K562 (cell line): ENCODE data around the gene CTDSP1. TPM values are rescaled to one million over a fixed set of nuclear protein-coding genes. Genes with fewer than 3 reads are reported as not detected.

Experiments
- ATAC-seq: fragments of 200-7000 bp; cut with Tn5 transposase; 3 replicates; pipeline ENCODE4 v1.9.1; 2020; ENCODE audit warnings: moderate library complexity
- Bru-seq: library from RNA; stranded (reverse); fragments of 400-500 nt; gene quantifications from one replicate; lab custom pipeline; 2021; lab: Mats Ljungman, UMichigan
- BruChase-seq, 2 experiments: library from RNA; stranded (reverse); fragments of 400-500 nt; gene quantifications; one replicate each; lab custom pipeline; 2021; lab: Mats Ljungman, UMichigan
- BruUV-seq: library from RNA; stranded (reverse); fragments of 400-500 nt; replicated peaks from 2 replicates; lab custom pipeline; 2021; lab: Mats Ljungman, UMichigan
- CTCF ChIA-PET: fragments of 300-600 bp; formaldehyde crosslinking; extraction: SDS; loops from one replicate; lab custom pipeline; 2021; ENCODE audit warnings: low intra/inter-chr PET ratio; lab: Yijun Ruan, JAX
- POLR2A ChIA-PET: fragments of 300-600, 350-650 bp; sonication (Branson Sonifier 250); formaldehyde crosslinking; extraction: SDS; loops from one replicate; lab custom pipeline; 2021; ENCODE audit warnings: antibody characterized with exemption, inconsistent platforms; lab: Yijun Ruan, JAX
- DNase-seq, 4 experiments: peaks; one replicate each; pipeline versions ENCODE4 v3.0.0 to v3.0.0-alpha.2; 2011 to 2018; ENCODE audit warnings: low spot score in 3 of 4, mixed read lengths in 3 of 4; ENCODE audit errors: extremely low read depth in 1 of 4
- FAIRE-seq: peaks from 2 replicates; lab custom pipeline; 2011; peaks lifted over from hg19 to GRCh38; lab: Jason Lieb, UNC
- H2AFZ ChIP-seq: 2 replicates; pipeline ENCODE4 v1.6.0; 2011; ENCODE audit warnings: low read depth, low read length, control low read depth, inconsistent platforms
- H3K27ac ChIP-seq: fragments of 200-600 bp; 3 replicates; pipeline ENCODE4 v1.8.0; 2011; ENCODE audit warnings: low read depth, mild to moderate bottlenecking, control low read depth, inconsistent platforms, low read length, moderate library complexity, mixed read lengths; ENCODE audit errors: extremely low read depth
- H3K27me3 ChIP-seq, 2 experiments: fragments of 300-600 bp in 1 of 2; 2 replicates in 1 of 2; 3 replicates in 1 of 2; pipeline versions ENCODE4 v1.6.0 to v1.8.0; 2011; ENCODE audit warnings: inconsistent platforms in 2 of 2, low read length in 2 of 2, mild to moderate bottlenecking in 1 of 2, mixed read lengths in 1 of 2, moderate library complexity in 1 of 2; ENCODE audit not compliant: control insufficient read depth in 2 of 2, insufficient read depth in 2 of 2
- H3K36me3 ChIP-seq: fragments of 300-600 bp; 3 replicates; pipeline ENCODE4 v1.8.0; 2011; ENCODE audit warnings: mild to moderate bottlenecking, low read length, inconsistent platforms; ENCODE audit not compliant: control insufficient read depth, insufficient read depth
- H3K4me1 ChIP-seq, 2 experiments: fragments of 200-600 bp in 1 of 2; replicated peaks in 1 of 2; 2 replicates in 1 of 2; 3 replicates in 1 of 2; pipeline versions ENCODE4 v1.5.1 to v1.8.0; 2011; ENCODE audit warnings: inconsistent platforms in 2 of 2, low read length in 2 of 2, mild to moderate bottlenecking in 1 of 2, mixed read lengths in 1 of 2, moderate library complexity in 1 of 2; ENCODE audit not compliant: control insufficient read depth in 2 of 2, insufficient read depth in 2 of 2
- H3K4me2 ChIP-seq: 2 replicates; pipeline ENCODE4 v1.6.1; 2011; ENCODE audit warnings: low read length, control low read depth, inconsistent platforms, mixed read lengths; ENCODE audit not compliant: insufficient read depth
- H3K4me3 ChIP-seq: fragments of 200-600 bp; sonication (generic), shearing (Covaris generic); 2 replicates; pipeline ENCODE4 v1.5.1; 2016; ENCODE audit warnings: control low read depth, inconsistent platforms
- H3K79me2 ChIP-seq: fragments of 200-600 bp; 3 replicates; pipeline ENCODE4 v1.8.0; 2011; ENCODE audit warnings: low read length, inconsistent platforms; ENCODE audit not compliant: control insufficient read depth, insufficient read depth
- H3K9ac ChIP-seq, 2 experiments: 2 replicates each; pipeline versions ENCODE4 v1.6.0 to v1.6.1; 2011; ENCODE audit warnings: low read depth in 2 of 2, low read length in 2 of 2, control low read depth in 1 of 2, inconsistent platforms in 1 of 2, mild to moderate bottlenecking in 1 of 2, mixed read lengths in 1 of 2; ENCODE audit not compliant: insufficient read depth in 1 of 2
- H3K9me1 ChIP-seq: one replicate; pipeline ENCODE4 v1.6.0; 2011; ENCODE audit warnings: inconsistent platforms, mild to moderate bottlenecking, low read length, moderate library complexity; ENCODE audit not compliant: control insufficient read depth, insufficient read depth
- H3K9me3 ChIP-seq: replicated peaks from 2 replicates; pipeline ENCODE4 v1.5.1; 2011; ENCODE audit warnings: low read depth, low read length, inconsistent platforms; ENCODE audit not compliant: control insufficient read depth, insufficient read depth
- H4K20me1 ChIP-seq: replicated peaks from 2 replicates; pipeline ENCODE4 v1.6.1; 2011; ENCODE audit warnings: low read length, inconsistent platforms, mixed read lengths; ENCODE audit not compliant: control insufficient read depth, insufficient read depth
- ASH1L ChIP-seq: fragments of 450-650 bp; IDR thresholded peaks from 2 replicates; pipeline ENCODE4 v1.6.1; 2018; ENCODE audit warnings: borderline replicate concordance, mild to moderate bottlenecking, low read depth; ENCODE audit not compliant: partially characterized antibody
- CC2D1A ChIP-seq: fragments of 450-650 bp; IDR thresholded peaks from 2 replicates; pipeline ENCODE4 v1.6.1; 2017; ENCODE audit warnings: mild to moderate bottlenecking
- CREBBP ChIP-seq: IDR thresholded peaks from one replicate; pipeline ENCODE4 v1.6.1; 2012; ENCODE audit warnings: low read depth, mild to moderate bottlenecking, control low read depth, inconsistent platforms, low read length
- DIDO1 ChIP-seq: fragments of 450-650 bp; IDR thresholded peaks from 2 replicates; pipeline ENCODE4 v1.6.1; 2016; ENCODE audit warnings: low read depth, missing biosample characterization, missing genetic modification characterization
- JUN ChIP-seq, 2 experiments: sonication (generic) in 1 of 2; formaldehyde crosslinking in 1 of 2; IDR thresholded peaks; 2 replicates each; pipeline versions ENCODE4 v1.6.1 to v1.8.0; 2012 to 2022; ENCODE audit warnings: borderline replicate concordance in 2 of 2, mild to moderate bottlenecking in 2 of 2, improper control_type of control experiment in 1 of 2, low read depth in 1 of 2, low read length in 1 of 2, missing genetic modification reagents in 1 of 2
- MAFF ChIP-seq: IDR thresholded peaks from 2 replicates; pipeline ENCODE4 v1.6.1; 2012; ENCODE audit warnings: low read length, improper control_type of control experiment
- NFRKB ChIP-seq: fragments of 450-650 bp; IDR thresholded peaks from 2 replicates; pipeline ENCODE4 v1.6.1; 2016; ENCODE audit warnings: low read depth
- SNRNP70 ChIP-seq: fragments of 200-400 bp; formaldehyde crosslinking; optimal IDR thresholded peaks from 2 replicates; pipeline ENCODE3; 2017; ENCODE audit warnings: low read depth, low read length
- THRAP3 ChIP-seq: fragments of 450-650 bp; IDR thresholded peaks from 2 replicates; pipeline ENCODE4 v1.6.1; 2016; ENCODE audit warnings: mild to moderate bottlenecking, inconsistent platforms, borderline replicate concordance
- ZBTB26 ChIP-seq: fragments of 450-650 bp; formaldehyde crosslinking; IDR thresholded peaks from 2 replicates; pipeline ENCODE4 v1.4.0; 2022; ENCODE audit warnings: missing genetic modification characterization
- ZNF282 ChIP-seq: sonication (generic); formaldehyde crosslinking; IDR thresholded peaks from 2 replicates; pipeline ENCODE4 v1.8.1; 2023; ENCODE audit warnings: missing genetic modification reagents
- ZNF512 ChIP-seq: IDR thresholded peaks from 2 replicates; pipeline ENCODE4 v1.6.1; 2016; ENCODE audit warnings: missing genetic modification characterization, missing compliant biosample characterization
- WGBS: fragments of 100-300 bp; shearing (Covaris generic); methylation state at CpG from one replicate; pipeline ENCODE4 v1.1.6; 2016; ENCODE audit warnings: low coverage, mixed read lengths; ENCODE audit not compliant: insufficient coverage; ENCODE audit errors: missing lambda C conversion rate; 5-methylcytosine and 5-hydroxymethylcytosine counted together
- in situ Hi-C: fragments of 300-500 bp; cut with MboI; formaldehyde crosslinking; loops from 4 replicates; pipeline ENCODE4 v1.15.0; 2018; ENCODE audit warnings: inconsistent platforms, mixed read lengths
- intact Hi-C: fragments of 100-400 bp; cut with micrococcal nuclease; formaldehyde crosslinking; loops from 2 replicates; pipeline ENCODE4 v1.14.2; 2022
- long read RNA-seq, 3 experiments: library from polyadenylated mRNA in 2 of 3; library from RNA in 1 of 3; unstranded in 2 of 3; stranded (forward) in 1 of 3; transcript quantifications; one replicate each; pipeline ENCODE4 v2.0.0, GENCODE V29; 2019 to 2022
- polyA minus RNA-seq, 3 experiments: library from RNA; depleted of rRNA, polyadenylated mRNA; stranded (reverse); fragments of >200 nt; gene quantifications; 2 replicates each; pipeline ENCODE4 v1.2.3, GENCODE V29; 2011
- polyA plus RNA-seq, 8 experiments: library from polyadenylated mRNA; depleted of rRNA in 4 of 8; stranded (reverse) in 5 of 8; unstranded in 3 of 8; fragments of >200 nt; fragmentation: Nextera tagmentation in 2 of 8; fragmentation: Illumina TruSeq in 1 of 8; extraction: Ambion mirVana in 2 of 8; extraction: Trizol in 1 of 8; gene quantifications; 2 replicates each; pipeline versions ENCODE4 v1.2.1 to v1.2.3, GENCODE V29; 2011 to 2014; ENCODE audit warnings: inconsistent platforms in 1 of 8, missing spikeins in 1 of 8
- total RNA-seq, 7 experiments: library from RNA; depleted of rRNA in 6 of 7; stranded (reverse); fragments of >200 nt in 6 of 7; fragmentation: Illumina TruSeq in 2 of 7; extraction: Trizol in 2 of 7; gene quantifications; 2 replicates each; pipeline versions ENCODE4 v1.2.1 to v1.2.3, GENCODE V29; 2011 to 2021; ENCODE audit warnings: low replicate concordance in 1 of 7

Gene CTDSP1, protein sequence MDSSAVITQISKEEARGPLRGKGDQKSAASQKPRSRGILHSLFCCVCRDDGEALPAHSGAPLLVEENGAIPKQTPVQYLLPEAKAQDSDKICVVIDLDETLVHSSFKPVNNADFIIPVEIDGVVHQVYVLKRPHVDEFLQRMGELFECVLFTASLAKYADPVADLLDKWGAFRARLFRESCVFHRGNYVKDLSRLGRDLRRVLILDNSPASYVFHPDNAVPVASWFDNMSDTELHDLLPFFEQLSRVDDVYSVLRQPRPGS
- total RNA-seq (2011; cell fraction: chromatin; rRNA removed; ENCODE audit: low replicate concordance), result 51.1 and 151 TPM in 2 replicates
- 120 and 129 TPM in 2 replicates for total RNA-seq (2011; cell fraction: nucleolus; rRNA removed)
- total RNA-seq (2011; cell fraction: nucleoplasm; rRNA removed), result 71.7 and 74.3 TPM in 2 replicates
- total RNA-seq (2014; rRNA removed), result 50.8 and 65.8 TPM in 2 replicates
- total RNA-seq (2014; rRNA removed; fragmentation: Illumina TruSeq; extraction: Trizol), result 13.6 and 21.0 TPM in 2 replicates
- total RNA-seq (2015; rRNA removed; fragmentation: Illumina TruSeq; extraction: Trizol), result 45.8 and 45.9 TPM in 2 replicates
- 67.9 and 74.8 TPM in 2 replicates for total RNA-seq (2021)
- 51.1 and 61.8 TPM in 2 replicates for polyA plus RNA-seq (2011; rRNA removed)
- polyA plus RNA-seq (2011; cell fraction: cytosol; rRNA removed), result 63.2 and 111 TPM in 2 replicates
- 140 and 333 TPM in 2 replicates for polyA plus RNA-seq (2011; cell fraction: nucleus; rRNA removed)
- 57.2 and 78.1 TPM in 2 replicates for polyA plus RNA-seq (2012)
- polyA plus RNA-seq (2014; fragmentation: Illumina TruSeq; extraction: Trizol), result 44.8 and 59.8 TPM in 2 replicates
- polyA plus RNA-seq (2014; fragmentation: Nextera tagmentation; extraction: Ambion mirVana), result 1 to 10 TPM; 2.4 to 3.4 TPM
- 71.5 and 72.9 TPM in 2 replicates for polyA plus RNA-seq (2014; rRNA removed)
- 22.3 and 32.5 TPM in 2 replicates for polyA minus RNA-seq (2011; rRNA and poly(A)+ RNA removed)
- 34.5 and 39.1 TPM in 2 replicates for polyA minus RNA-seq (2011; cell fraction: cytosol; rRNA and poly(A)+ RNA removed)
- polyA minus RNA-seq (2011; cell fraction: nucleus; rRNA and poly(A)+ RNA removed), result 70.4 and 70.7 TPM in 2 replicates
- Bru-seq, nascent RNA, result percentile 74 among the genes with signal in this experiment
- percentile 66 among the genes with signal in this experiment for BruChase-seq, experiment 1, labeled RNA remaining after a 2-hour chase
- BruChase-seq, experiment 2, labeled RNA remaining after a 6-hour chase, result percentile 64 among the genes with signal in this experiment
- long read RNA-seq, experiment 1, partial matches to known transcripts, result 5 of 156 reads
- long read RNA-seq, experiment 1, other reads (novel, unspliced or antisense), result 148 of 156 reads
- long read RNA-seq, experiment 2, transcript CTDSP1-201 (7 exons, 2,638 nt), result major isoform, 14 of 68 reads
- long read RNA-seq, experiment 2, partial matches to known transcripts, result 42 of 68 reads
- long read RNA-seq, experiment 2, other reads (novel, unspliced or antisense), result 9 of 68 reads
- long read RNA-seq, experiment 3, partial matches to known transcripts, result 1 of 10 reads
- long read RNA-seq, experiment 3, other reads (novel, unspliced or antisense), result 7 of 10 reads

DNA sequence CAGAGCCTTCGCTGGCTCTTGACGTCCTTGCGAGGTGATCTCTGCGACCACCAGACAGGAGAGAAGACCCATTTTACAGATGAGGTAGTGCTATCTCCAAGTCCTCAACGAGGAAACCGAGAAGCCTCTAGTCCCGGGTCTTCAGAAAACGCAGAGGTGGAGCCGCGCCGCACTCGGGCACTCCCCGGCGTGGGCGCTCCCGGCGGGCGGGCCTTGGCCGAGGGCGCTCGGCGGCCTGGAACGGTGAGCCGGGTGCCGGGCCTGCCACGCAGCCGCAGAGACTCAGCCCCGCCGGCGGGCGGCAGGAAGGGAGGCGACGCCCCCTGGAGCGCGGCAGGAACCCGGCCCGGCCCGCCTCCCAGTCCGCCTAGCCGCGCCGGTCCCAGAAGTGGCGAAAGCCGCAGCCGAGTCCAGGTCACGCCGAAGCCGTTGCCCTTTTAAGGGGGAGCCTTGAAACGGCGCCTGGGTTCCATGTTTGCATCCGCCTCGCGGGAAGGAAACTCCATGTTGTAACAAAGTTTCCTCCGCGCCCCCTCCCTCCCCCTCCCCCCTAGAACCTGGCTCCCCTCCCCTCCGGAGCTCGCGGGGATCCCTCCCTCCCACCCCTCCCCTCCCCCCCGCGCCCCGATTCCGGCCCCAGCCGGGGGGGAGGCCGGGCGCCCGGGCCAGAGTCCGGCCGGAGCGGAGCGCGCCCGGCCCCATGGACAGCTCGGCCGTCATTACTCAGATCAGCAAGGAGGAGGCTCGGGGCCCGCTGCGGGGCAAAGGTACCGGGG is at the start of gene CTDSP1:
TSS of gene CTDSP1 (plus strand) at position 478 of the 776 bp plus-strand sequence. CDS start at position 701, 223 bp downstream.
- Histone ChIP-seq H3K4me2 (peak within 1 kb of the TSS; percentile 80), H3K27me3 (no peaks in the 10 kb centered on the region), H3K4me1 (peaks cover 14 to 81% of the 10 kb centered on the region in 2 experiments), H3K9ac (peak within 1 kb of the TSS; percentile 98 to 100), H3K9me1 (no peaks in the 10 kb centered on the region), H4K20me1 (no peaks in the 10 kb centered on the region), H3K79me2 (peaks cover 67% of the 10 kb centered on the region), H3K27ac (peak within 1 kb of the TSS; percentile 99), H3K9me3 (no peaks in the 10 kb centered on the region), H3K4me3 (peak within 1 kb of the TSS; percentile 57), H3K36me3 (peaks cover 37% of the 10 kb centered on the region; the same call in 2 of the 3 replicates), H2AFZ (0 out of 2 replicates have a peak within 1 kb of the TSS, but pooled peaks have one; percentile 9)
- ATAC-seq (peak; percentile 62), DNase-seq (peak; percentile 63 to 93 (median 73)), FAIRE-seq (peak; percentile 80)
- ChIA-PET CTCF (interaction anchor here (0.6 to 1.5 kb wide), 2 partner anchors 67 to 99 kb away, joined by 7 read pairs; no protein-coding TSS in a partner anchor), POLR2A (interaction anchor here (0.6 to 0.8 kb wide), 2 partner anchors 17 to 130 kb away, joined by 3 to 5 read pairs; partner anchors contain the start of genes AAMP and PNKD)
- intact Hi-C loops (loop anchor here (2.0 to 10.0 kb wide), 3 partner anchors 107 to 245 kb away; partner anchors contain the start of genes CNOT9, TMBIM1 and USP37), in situ Hi-C loops (loop anchor here (5.0 kb wide), 1 partner anchor 112 kb away; no protein-coding TSS in a partner anchor)
- WGBS, result 1% methylated on average over 11 of the region's 78 CpGs
- BruUV-seq, result no TSS peak
- TF ChIP-seq THRAP3, result no peak
- no peak for TF ChIP-seq CREBBP
- no peak for TF ChIP-seq DIDO1 (tag)
- TF ChIP-seq CC2D1A, result no peak
- no peak for TF ChIP-seq MAFF
- TF ChIP-seq ZBTB26 (CRISPR knock-in tag), result no peak
- TF ChIP-seq ASH1L, result no peak
- TF ChIP-seq ZNF282, result no peak
- TF ChIP-seq SNRNP70, result no peak
- no peak for TF ChIP-seq NFRKB
- TF ChIP-seq ZNF512 (tag), result no peak
- TF ChIP-seq JUN (IDR thresholded peaks at IDR 0.05; ENCODE audit: borderline replicate concordance, low read depth, low read length), result no peak
- TF ChIP-seq JUN (CRISPR knock-in tag; IDR thresholded peaks at IDR 0.05; ENCODE audit: borderline replicate concordance), result no peak
